Bronchial epithelial cell (primary cell): ENCODE results near the gene ZNF750. TPM values are rescaled to one million over a fixed set of nuclear protein-coding genes. Genes with fewer than 3 reads are reported as not detected.

Experiments used
- DNase-seq: peaks from one replicate; pipeline ENCODE4 v3.0.0-alpha.2; 2010; ENCODE audit warnings: low read depth
- FAIRE-seq: peaks from 2 replicates; lab custom pipeline; 2011; peaks lifted over from hg19 to GRCh38; lab: Jason Lieb, UNC
- H3K27me3 ChIP-seq: 2 replicates; pipeline ENCODE4 v1.5.1; 2011; ENCODE audit warnings: low read length; ENCODE audit not compliant: control insufficient read depth, insufficient read depth
- H3K36me3 ChIP-seq: 2 replicates; pipeline ENCODE4 v1.5.1; 2011; ENCODE audit warnings: low read length; ENCODE audit not compliant: control insufficient read depth, insufficient read depth
- H3K4me3 ChIP-seq: 2 replicates; pipeline ENCODE4 v1.5.1; 2011; ENCODE audit warnings: mild to moderate bottlenecking, low read depth, low read length, control low read depth
- total RNA-seq: library from RNA; depleted of rRNA; stranded (reverse); fragments of >200 nt; gene quantifications from 2 replicates; pipeline ENCODE4 v1.2.1, GENCODE V29; 2014
- TF ChIP-seq, protein P1 (sequence below): IDR thresholded peaks from 2 replicates; pipeline ENCODE4 v1.5.1; 2011; ENCODE audit warnings: mild to moderate bottlenecking, moderate library complexity, low read length, control low read depth, inconsistent platforms; ENCODE audit not compliant: insufficient read depth, severe bottlenecking

The ZNF750 gene
- total RNA-seq, 1 donor from 2014 or later: 3.2 TPM

DNA sequence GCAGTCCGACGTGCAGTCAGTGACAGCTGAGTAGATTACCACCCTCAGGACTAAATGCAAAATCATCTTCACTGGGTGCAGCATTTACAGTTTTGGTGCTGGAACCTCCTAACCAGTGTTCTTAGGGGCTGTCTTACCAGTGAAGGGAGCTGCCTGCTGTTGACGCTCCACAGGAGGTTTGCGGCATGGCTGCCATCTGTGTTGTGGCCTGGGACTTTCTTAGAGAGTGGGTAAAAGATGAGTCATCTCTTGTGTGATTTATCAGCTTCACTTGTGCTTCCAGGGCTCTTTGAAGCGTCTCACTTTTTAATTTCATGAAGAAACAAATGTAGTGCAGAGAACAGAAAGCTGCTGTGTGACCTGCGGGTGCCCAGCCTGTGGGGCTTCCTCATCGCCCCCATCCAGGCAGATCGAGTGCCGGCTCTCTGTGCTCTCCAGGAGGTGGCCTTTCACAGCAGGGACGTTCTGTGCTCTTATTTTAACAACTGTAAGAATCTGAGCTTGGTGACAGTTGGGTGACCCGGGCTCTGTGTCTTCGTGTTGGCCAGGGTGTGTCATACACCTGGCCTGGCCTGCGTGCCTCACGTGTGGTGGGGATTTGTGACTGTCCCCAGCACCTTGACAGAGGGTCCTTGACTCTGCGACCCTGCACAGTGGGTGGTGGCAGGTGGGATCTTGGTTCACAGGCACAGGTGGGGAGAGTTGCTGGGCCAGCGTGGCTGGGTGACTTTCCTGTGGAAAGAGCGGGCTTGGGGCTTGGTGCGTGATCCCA is 24.3 kb upstream of the ZNF750 start:
- DNase-seq (peak; percentile 44), FAIRE-seq (peak; percentile 7)
- no peaks in the 10 kb centered on the region for H3K36me3 ChIP-seq

DNA sequence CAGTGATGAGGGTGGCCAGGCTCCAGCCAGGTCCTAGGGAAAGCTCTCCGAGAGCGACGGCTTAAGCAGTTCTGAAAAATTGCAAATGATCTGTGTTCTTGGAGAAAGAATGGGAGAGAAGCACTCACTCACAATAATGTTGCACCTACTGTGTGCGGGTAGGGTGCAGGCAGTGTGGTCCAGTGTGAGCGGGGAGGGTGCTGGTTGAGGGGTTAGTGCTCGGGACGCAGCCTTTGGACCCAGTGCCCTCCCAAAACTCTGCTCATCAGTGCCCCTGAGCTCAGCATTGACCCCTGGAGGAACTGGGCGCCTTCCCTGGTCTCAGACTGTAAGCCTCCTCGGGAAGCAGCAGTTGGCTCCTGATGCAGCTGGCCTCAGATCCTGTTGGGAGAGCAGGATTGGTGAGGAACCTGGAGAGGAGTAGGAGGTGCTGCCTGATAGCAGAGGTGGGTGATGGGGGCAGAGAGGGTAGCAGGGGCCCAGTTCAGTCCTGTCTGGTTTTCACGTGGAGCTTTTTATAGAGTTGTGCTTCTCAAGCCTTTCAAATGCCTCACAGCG is 23.6 kb upstream of the ZNF750 start:
- DNase-seq: no peak
- H3K4me3 ChIP-seq: no peak overlapping the region
- H3K27me3 ChIP-seq: no peaks in the 10 kb centered on the region
- peak; percentile 13 for FAIRE-seq
- H3K36me3 ChIP-seq: no peaks in the 10 kb centered on the region
- TF ChIP-seq, protein P1, sequence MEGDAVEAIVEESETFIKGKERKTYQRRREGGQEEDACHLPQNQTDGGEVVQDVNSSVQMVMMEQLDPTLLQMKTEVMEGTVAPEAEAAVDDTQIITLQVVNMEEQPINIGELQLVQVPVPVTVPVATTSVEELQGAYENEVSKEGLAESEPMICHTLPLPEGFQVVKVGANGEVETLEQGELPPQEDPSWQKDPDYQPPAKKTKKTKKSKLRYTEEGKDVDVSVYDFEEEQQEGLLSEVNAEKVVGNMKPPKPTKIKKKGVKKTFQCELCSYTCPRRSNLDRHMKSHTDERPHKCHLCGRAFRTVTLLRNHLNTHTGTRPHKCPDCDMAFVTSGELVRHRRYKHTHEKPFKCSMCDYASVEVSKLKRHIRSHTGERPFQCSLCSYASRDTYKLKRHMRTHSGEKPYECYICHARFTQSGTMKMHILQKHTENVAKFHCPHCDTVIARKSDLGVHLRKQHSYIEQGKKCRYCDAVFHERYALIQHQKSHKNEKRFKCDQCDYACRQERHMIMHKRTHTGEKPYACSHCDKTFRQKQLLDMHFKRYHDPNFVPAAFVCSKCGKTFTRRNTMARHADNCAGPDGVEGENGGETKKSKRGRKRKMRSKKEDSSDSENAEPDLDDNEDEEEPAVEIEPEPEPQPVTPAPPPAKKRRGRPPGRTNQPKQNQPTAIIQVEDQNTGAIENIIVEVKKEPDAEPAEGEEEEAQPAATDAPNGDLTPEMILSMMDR: no peak

More for the DNA sequence above, 24.3 kb upstream of the ZNF750 start:
- no peak overlapping the region for H3K4me3 ChIP-seq
- no peaks in the 10 kb centered on the region for H3K27me3 ChIP-seq
- TF ChIP-seq, protein P1: no peak

DNA sequence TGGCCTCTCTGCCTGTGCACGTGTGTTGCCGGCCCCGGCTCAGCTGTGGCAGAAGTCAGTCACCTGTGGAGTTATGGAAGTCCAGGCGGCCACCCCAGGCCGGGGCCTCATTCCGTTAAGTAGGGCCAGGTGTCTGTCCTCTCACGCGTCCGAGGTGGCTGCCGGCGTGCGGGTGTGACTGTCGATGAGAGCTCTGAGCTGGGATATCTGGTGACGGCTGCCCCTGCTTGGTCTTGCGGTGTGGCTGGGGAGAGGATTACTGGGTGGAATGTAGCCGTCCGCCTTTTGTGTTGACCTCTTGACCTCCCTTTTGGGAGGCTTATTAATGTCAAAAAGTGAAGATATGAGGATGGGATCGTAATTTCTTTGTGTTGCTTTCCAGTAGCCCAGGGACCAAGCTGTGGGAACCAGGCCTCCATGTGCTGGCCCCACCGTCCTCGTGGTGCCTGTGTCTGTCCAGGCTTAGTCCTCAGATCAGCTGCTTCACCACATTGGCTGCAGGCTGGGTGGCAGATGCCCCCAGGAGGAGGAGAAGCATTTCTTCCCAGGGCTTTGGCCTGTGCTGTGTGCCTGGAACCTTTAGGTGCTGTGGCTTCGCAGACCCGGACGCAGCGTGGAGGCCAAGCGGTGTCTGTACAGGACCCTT is 23.0 kb upstream of the ZNF750 start:
- FAIRE-seq (peak; percentile 36), DNase-seq (no peak)
- TF ChIP-seq, protein P1: no peak
- no peaks in the 10 kb centered on the region for H3K36me3 ChIP-seq
- no peak overlapping the region for H3K4me3 ChIP-seq
- H3K27me3 ChIP-seq: no peaks in the 10 kb centered on the region

DNA sequence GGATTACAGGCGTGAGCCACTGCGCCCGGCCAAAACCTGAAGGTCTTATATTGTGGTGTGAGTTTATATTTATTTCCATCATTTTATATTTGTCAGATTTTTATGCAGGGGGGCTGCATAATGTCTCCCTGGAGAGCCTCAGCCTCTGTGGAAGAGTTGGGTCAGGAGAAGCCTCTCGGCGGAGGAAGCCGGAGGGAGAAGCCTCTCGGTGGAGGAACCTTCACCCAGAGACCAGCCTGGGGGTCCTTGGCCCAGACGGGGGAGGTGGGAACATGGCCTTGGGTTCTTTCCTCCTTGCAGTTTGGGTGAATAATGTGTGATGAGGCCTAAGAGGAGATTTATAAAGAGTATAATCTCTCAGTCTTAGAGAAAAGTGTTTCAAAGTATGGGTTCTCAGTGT is 22.4 kb upstream of the ZNF750 start:
- Histone ChIP-seq H3K27me3 (no peaks in the 10 kb centered on the region), H3K36me3 (no peaks in the 10 kb centered on the region), H3K4me3 (no peak overlapping the region)
- DNase-seq: no peak
- FAIRE-seq: no peak
- TF ChIP-seq, protein P1: no peak

GRCh38 chr17:82861393-82861775 is 21.6 kb upstream of the ZNF750 start:
- no peaks in the 10 kb centered on the region for H3K36me3 ChIP-seq
- FAIRE-seq (no peak), DNase-seq (no peak)
- TF ChIP-seq, protein P1: no peak
- no peaks in the 10 kb centered on the region for H3K27me3 ChIP-seq
- H3K4me3 ChIP-seq: no peak overlapping the region
